GM19468 (cell line): ENCODE results near the gene ZNF280C.
"Not testable (repeated sequence)": the region's sequence is repeated elsewhere in the genome, so short reads cannot be mapped to it uniquely, and the experiment has no call there.

Experiments
- ATAC-seq: cut with Tn5 transposase; IDR thresholded peaks from one replicate; pipeline ENCODE4 v1.9.1; 2021; ENCODE audit warnings: mild to moderate bottlenecking, moderate library complexity, moderate number of reproducible peaks; ENCODE audit not compliant: unreplicated experiment; ENCODE audit errors: extremely low read depth

The ZNF280C gene

DNA sequence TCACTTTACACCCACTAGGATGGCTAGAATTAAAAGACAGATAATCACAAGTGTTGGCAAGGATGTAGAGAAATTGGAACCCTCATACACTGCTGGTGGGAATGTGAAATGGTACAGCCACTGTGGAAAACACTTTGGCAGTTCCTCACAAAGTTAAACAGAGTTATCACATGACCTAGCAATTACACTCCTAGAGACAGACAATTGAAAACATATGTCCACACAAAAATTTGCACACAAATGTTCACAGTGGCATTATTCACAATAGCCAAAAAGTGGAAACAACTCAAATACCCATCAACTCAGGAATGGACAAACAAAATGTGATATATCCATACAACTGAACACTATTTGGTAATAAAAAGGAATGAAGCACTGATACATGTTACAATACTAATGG, 5.7 kb downstream of the ZNF280C start:
- ATAC-seq: no peak

DNA sequence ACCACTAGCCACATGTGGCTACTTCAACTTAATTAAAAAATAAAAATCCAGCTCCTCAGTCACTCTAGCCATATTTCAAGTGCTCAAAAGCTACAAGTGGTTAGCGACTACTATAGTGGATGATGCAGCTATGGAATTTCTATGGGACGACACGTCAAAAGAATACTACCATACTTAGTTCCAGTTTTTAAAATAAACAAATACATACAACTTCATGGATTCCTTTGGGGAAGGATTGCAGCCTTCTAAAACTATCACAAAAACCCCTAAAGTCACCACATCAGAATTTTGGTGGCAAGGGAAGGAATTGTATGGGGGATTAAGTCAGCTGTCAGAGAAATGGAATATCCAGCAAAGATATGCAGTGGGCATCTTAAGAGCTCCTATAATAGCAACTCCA, 6.5 kb downstream of the ZNF280C start:
- ATAC-seq: no peak

DNA sequence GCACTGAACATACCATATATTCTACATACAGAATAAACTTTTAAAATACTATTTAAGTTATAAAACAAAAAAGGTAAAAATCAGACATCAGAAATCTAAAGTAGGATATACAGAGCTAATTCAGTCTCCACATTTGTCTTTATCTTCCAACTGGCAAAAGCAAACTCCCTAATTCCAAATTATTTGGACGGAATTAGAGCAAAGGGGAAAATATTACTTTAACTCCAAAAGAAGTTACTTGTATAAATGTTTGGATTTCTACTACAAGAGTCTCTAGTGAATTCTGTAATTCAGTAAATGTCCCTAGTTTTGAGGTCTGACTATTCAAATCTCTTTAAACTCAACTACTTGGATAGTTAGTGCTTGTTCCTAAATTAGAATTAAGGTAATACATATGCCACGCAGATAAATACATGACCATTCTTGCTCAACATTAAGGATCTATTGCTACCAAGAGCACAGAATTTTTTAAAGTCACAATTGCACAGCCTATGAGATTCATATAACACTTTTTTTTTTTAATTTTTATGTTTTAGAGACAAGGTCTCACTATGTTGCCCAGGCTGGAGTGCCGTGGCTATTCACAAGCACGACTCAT, 7.3 kb downstream of the ZNF280C start:
- no peak for ATAC-seq

DNA sequence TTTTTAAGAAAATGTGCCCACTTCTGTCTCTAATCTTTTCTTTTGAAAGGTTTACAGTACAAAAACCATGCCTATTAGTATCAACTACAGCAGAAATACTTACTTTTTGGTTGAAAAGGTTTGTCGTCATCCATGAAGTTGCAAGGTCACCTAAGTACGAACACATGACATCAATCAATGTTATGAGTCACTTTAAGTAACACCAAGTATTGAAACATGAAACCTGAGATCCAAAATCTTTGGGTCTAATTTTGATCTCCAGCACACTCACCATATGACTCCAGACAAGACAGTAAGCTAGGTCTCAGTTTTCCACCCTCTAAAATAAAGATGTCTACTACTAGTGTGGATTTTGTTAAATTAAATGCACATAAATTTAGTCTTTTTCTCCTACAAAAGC, 8.4 kb downstream of the ZNF280C start:
- ATAC-seq: no peak

DNA sequence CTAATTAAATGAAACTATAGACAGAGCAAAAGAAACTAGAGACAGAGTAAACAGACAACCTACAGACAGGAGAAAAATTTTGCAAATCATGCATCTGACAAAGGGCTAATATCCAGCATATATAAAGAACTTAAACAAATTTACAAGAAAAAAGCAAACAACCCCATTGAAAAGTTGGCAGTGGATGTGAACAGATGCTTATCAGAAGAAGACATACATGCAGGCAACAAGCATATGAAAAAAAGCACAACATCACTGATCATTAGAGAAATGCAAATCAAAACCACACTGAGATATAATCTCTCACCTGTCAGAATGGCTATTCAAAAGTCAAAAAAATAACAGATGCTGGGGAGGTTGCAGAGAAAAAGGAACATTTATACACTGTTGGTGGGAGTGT, 14.8 kb downstream of the ZNF280C start:
- no peak for ATAC-seq

DNA sequence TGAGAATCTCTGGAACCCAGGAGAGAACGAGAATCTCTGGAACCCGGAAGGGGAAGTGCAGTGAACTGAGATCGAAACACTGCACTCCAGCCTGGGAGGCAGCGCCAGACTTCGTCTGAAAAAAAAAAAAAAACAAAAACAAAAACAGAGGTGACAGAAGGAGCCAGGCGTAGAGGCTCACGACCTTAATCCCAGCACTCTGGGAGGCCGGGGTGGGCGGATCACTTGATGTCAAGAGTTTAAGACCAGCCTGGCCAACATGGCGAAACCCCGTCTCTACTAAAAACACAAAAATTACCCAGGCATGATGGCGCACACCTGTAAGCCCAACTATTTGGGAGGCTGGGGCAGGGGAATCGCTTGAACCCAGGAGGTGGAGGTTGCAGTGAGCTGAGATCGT, 17.0 kb downstream of the ZNF280C start:
- no peak for ATAC-seq

DNA sequence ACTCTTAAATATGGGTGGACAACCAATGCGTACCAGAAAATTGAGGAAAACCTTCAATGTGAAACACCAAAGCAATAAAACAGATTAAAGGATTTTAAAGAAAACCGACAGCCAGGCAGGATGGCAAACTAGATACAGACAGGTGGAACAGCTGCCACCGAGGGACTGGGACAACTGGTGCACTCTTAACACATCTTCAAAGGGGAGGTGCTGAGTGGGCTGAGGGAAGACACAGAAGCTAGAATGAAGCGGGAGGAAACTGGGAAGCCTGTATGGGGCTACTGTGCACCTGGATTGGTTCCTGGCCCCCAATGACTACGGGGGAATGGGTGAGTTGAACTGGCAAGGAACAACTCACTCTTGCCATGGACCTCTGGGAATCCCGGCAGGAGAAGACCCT, 20.7 kb downstream of the ZNF280C start:
- ATAC-seq: no peak

DNA sequence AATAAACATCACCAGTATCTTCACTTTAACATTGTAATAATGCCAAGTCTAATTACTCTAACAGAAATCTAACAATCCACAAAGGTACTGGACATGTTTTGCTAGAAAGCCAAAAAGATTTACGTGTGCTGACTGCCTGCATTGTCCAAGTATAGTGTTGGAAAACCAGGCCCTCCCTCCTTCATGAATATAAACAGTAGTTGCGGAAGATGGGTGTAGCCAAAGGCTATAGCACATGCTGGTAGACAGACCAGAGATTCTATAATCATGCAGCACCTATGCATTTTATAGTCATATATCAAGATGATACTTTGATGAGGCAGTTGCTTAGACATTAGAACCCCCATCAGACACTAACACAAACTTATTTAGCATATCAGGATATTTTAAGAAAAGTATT, 22.6 kb downstream of the ZNF280C start:
- no peak for ATAC-seq

DNA sequence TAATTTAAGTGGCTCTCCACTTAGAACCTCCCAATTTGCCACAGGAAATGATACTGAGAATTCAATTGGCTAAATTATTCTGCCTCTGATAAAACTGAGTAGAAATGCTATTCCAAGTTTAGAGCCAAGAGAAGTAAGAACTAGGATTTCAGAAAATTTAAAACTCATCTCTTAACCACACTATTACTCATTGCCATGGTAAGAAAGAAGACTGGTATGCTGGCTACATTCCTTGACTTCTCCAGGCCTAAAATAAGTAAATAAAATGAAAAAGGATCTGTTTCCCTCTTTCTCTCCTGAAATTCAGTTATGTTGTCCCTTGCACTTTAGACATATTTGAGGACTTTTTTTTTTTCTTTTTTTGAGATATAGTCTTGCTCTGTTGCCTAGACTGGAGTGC, 23.3 kb downstream of the ZNF280C start:
- ATAC-seq: no peak

DNA sequence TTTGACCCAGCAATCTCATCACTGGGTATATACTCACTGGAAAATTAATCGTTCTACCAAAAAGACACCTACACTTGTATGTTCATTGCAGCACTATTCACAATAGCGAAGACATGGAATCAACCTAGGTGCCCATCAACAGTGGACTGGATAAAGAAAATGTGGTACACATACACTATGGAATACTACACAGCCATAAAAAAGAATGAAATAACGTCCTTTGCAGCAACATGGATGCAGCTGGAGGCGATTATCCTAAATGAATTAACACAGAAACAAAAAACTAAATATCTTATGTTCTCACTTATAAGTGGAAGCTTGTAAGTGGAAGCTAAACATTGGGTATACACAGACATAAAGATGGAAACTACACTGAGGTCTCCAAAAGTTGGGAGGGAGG, 37.5 kb downstream of the ZNF280C start:
- ATAC-seq: not testable (repeated sequence)

DNA sequence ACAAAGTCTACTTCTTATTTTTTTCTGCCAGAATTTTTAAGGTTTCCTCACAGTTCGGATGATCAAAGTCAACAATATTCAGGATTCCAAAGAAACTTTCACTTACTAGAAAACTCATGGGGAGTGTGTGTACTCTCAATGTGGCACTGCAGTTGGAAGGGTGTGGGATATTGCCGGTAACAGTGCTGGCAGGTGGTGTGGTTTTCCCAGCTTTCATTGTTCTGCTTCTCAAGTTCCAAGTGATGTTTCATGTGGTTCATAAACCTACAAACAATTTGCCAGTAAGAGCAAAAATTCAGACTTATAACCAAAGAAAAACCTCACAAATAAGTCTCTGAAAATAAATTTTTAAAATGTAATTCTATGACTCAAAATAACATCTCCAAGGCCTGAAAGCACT, 39.8 kb downstream of the ZNF280C start:
- no peak for ATAC-seq

DNA sequence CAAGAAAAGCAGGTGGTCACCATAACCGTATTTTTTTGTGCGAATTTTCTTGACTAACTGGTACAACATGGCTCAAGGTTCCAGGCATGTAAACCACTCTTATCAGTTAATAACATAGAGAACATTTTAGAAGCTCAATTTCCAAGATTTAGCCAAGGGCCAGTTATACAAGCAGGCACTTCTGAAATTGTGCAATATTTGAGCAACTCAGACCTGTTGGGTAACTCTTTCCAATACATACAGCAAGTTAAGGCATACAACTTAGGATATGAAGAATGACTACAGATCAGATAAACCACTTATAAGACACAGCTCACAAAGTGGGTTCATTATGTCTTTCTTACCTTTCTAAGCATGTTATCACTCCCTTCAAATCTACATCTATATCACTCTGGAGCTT, 43.9 kb downstream of the ZNF280C start:
- no peak for ATAC-seq

DNA sequence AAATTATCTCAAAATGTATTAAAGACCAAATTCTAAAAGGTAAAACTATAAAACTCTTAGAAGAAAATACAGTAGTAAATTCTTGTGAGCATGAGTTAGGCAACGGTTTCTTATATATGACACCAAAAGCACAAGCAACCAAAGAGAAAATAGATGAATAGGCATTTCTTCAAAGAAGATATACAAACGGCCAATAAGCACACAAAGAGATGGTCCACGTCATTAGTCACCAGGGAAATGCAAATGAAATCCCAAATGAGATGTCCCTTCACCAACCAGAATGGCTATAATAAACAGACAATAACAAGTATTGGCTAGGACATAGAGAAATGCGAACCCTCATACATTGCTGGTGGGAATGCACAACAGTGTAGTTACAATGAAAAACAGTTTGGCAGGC, 52.4 kb downstream of the ZNF280C start:
- no peak for ATAC-seq

DNA sequence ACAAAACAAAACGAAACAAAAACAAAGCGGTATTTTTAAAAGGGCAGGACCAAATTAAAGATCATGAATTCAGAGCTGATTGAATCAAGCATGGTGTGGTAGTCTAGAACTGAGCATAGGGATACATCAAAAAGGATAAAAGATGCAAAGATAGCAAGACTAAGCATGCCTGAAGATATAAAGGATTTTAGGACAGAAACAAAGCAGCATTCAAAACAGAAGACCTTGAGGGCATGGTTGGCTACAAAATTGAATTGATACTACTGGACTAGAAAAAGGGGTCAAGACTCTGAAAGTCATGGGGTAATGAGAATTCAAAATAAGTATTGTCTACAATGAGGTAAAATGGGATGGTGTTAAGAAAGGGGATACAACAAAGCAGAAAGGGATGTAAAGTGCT, 55.3 kb downstream of the ZNF280C start:
- ATAC-seq: no peak

DNA sequence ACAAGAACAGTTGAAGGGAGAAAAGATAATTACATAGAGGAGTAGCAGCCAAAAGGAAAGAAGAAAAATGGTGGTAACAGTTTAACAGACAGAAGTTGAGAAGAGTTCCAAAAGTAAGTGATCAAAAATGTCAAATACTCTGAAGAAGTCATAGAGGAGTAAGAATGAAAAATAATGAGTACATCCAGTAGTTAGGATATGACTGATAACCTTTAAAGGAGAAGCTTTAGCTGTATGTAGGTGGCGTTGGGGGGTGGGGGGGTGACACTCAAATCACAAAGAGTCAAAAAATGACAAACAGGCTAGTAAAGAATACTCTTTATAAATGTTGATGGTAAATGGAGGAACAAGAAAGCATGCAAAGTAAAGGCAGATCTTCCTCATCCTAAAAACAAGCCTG, 56.3 kb downstream of the ZNF280C start:
- no peak for ATAC-seq

DNA sequence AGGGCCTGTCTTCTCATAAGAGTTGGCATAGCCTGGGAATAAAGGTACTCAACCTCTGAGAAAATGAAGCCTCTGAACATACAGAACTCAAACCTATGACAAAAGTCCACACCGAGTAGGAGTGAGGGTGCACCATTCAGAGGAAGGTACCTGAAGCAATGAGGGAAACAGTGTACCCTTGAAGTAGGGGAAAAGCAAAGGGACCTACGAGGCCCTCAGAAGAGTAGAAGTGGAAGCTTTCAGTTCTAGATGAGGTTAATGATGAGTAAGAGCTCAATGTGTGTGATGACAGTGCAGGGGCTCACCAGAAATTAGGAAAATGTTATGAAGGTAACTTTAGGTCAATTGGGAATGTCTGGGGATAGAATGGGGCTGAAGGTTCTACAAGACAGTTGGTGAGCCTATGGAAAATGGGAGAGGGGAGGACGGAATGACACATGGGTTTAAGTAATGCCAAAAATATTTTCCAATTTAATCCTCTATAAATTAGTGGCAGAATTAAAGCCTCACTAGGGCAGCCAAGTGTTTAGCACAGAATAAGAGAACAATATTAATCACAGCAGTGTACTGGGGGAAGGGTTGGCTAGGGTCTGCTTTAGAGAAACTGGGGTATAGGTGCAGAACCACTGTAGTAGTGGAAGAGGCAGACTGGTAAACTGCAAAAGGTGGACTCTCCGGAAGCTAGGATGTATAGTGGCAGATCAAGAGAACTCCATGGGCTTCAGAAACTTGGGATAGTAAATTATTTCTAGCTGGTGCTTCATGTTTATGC, 57.1 kb downstream of the ZNF280C start:
- no peak for ATAC-seq

DNA sequence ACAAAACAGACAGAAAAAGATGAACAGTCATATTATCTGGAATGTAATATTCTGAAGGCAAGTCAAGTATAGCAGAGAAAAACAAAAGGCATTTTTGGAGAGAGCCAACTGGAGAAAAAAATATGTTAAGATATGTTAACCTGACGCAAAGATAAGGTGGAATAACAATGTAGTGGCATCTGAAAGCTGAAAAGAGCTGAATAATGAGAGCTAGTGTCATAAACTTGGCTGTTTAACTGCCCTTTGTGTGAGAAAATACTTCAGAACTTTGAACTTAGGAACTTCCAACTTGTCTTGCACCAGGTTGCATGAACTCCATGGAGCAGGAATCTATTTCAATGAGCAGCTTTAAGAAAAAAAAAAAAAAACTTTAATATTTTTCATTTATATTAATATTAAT, 64.1 kb downstream of the ZNF280C start:
- no peak for ATAC-seq

DNA sequence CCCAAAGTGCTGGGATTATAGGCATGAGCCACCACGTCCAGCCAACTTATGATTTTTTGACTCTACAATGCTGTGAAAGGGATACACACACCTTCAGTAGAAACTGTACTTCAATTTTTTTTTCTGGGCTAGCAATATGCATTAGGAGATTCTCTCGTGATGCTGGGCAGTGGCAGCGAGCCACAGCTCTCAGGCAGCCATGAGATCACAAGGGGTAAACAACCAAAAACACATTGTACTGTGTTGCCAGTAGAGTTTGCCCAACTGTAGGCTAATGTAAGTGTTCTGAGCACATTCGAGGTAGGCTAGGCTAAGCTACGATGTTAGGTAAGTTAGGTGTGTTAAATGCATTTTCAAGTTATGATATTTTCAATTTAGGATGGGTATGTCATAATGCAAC, 71.2 kb downstream of the ZNF280C start:
- no peak for ATAC-seq

DNA sequence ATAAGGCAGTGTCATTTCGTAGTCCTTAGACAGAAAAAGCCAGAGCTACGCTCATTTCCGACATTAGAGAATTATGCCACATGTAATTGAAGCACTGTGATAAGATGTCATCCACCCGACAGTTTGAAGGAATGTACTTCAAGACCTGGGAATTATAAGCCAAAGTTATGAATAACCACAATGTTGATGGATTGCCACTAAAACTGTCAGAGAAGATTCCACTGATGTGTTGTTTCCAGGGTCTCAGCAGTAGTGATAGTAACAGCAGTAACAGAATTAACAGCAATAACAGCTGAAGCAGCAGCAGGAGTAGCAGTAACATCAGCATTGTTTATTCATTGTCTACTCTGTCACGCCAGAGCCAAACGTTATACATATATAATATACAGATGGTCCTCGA, 72.2 kb downstream of the ZNF280C start:
- ATAC-seq: no peak

DNA sequence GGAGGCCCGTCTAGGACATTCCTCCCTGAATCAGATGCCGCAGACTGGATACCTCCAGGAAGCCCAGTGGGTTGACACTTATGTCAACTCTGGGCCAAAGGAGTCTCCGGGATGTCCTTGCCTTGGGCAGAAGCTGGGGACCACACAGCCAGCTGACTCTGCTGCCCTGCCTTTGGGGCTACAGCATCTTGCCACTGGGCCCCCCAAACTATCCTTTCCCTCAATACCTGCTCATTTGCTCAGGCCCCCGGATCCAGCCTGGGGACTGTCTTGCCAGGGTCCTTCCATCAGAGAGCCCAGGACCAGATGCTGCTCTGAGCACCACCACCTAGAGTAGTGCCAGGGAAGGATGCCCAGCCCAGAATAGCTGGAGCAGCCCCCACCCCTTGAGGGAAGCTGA, 77.9 kb downstream of the ZNF280C start:
- no peak for ATAC-seq

DNA sequence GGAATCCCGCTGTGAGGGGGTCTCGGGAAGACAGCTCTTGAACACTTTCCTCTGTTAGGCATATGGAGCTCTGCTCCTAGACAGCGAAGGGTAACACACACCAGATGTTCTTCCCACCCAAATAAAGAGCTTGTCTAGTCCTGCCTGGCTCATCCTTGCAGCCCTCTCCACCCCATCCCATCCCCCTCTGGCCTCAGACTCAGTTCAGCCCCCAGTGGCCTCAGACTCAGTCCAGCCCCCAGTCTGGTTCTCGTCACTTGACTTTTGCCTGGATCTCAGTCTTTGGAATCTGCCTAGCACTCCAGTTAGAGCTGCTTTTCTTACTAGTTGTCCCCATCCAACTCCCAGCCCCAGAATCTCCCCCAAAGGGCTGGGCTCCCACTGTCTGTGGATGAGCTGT, 82.0 kb downstream of the ZNF280C start:
- no peak for ATAC-seq

DNA sequence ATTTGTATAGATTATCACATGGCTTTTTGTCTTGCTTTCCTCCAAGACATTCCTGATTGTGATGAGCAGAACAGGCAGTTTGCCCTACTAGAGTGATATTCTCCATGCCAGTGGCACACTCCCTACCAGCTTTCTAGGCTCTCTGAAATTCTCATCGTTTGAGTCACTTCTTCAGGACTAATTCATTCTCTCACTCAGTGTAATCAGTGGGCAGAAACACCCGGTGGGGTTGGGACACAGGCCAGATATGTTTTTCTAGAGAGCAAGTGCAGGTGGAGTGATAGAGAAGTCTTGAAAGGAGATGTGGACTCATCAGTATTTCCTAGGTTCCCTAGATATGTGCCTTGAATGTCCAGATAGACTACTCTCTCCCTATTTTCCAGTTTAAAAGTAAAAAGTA, 83.8 kb downstream of the ZNF280C start:
- no peak for ATAC-seq
